ENCODE measurements around the gene GARIN5B.
A peak's percentile ranks its signal among the peaks of the same experiment; 100 is the strongest.

Gene GARIN5B

GRCh38 chr19:55382522-55383054 is 19.5 kb upstream of the GARIN5B start:
- Mint-ChIP-seq H3K27me3 (no peaks in the 10 kb centered on the region), H3K4me3 (peak overlapping the region; percentile 95 to 98), H3K27ac (peak overlapping the region in 1 of 2 donors; percentile 98), H3K9me3 (peaks cover 0 to 4% of the 10 kb centered on the region in 2 donors), H3K4me1 (peaks cover 49% of the 10 kb centered on the region)
- ATAC-seq (no peak), DNase-seq (no peak)

GRCh38 chr19:55382013-55382412 is 19.0 kb upstream of the GARIN5B start:
- Mint-ChIP-seq H3K9me3 (peaks cover 0 to 4% of the 10 kb centered on the region in 2 donors), H3K27me3 (no peaks in the 10 kb centered on the region), H3K4me1 (peaks cover 43% of the 10 kb centered on the region), H3K4me3 (peak overlapping the region; percentile 41 to 98), H3K27ac (peak overlapping the region in 1 of 2 donors; percentile 45)
- no peak for ATAC-seq
- DNase-seq: no peak

- H3K27ac Mint-ChIP-seq: no peak overlapping the region
- H3K27me3 Mint-ChIP-seq: peaks cover 19% of the 10 kb centered on the region
- no peak for ATAC-seq
- no peak overlapping the region for H3K4me3 Mint-ChIP-seq
- H3K4me1 Mint-ChIP-seq: peaks cover 32% of the 10 kb centered on the region
- peaks cover 0 to 4% of the 10 kb centered on the region in 2 donors for H3K9me3 Mint-ChIP-seq
- no peak for DNase-seq
Observed at GRCh38 chr19:55379174-55379573, 16.1 kb upstream of the GARIN5B start.

- H3K27me3 Mint-ChIP-seq: peaks cover 35% of the 10 kb centered on the region
- DNase-seq (no peak), ATAC-seq (no peak)
- H3K9me3 Mint-ChIP-seq: peaks cover 0 to 4% of the 10 kb centered on the region in 2 donors
- H3K4me3 Mint-ChIP-seq: no peak overlapping the region
- H3K27ac Mint-ChIP-seq: no peak overlapping the region
- peaks cover 37% of the 10 kb centered on the region for H3K4me1 Mint-ChIP-seq
Observed at GRCh38 chr19:55377356-55378131, 14.5 kb upstream of the GARIN5B start.

GRCh38 chr19:55376241-55376933 is 13.3 kb upstream of the GARIN5B start, which contains the start of gene TMEM190:
TMEM190 (plus strand) TSS chr19:55376826; CDS start chr19:55376854, 28 bp downstream.
- Mint-ChIP-seq H3K27me3 (peaks cover 47% of the 10 kb centered on the region), H3K4me1 (peaks cover 34% of the 10 kb centered on the region), H3K9me3 (no peaks in the 10 kb centered on the region), H3K27ac (no peak within 1 kb of the TSS), H3K4me3 (no peak within 1 kb of the TSS)
- no peak for DNase-seq
- ATAC-seq: no peak

- H3K4me3 Mint-ChIP-seq: peak overlapping the region in 1 of 2 donors; percentile 8
- peaks cover 47% of the 10 kb centered on the region for H3K4me1 Mint-ChIP-seq
- H3K27ac Mint-ChIP-seq: no peak overlapping the region
- H3K27me3 Mint-ChIP-seq: peaks cover 67% of the 10 kb centered on the region
- no peak for DNase-seq
- H3K9me3 Mint-ChIP-seq: no peaks in the 10 kb centered on the region
- no peak for ATAC-seq
Observed at GRCh38 chr19:55373993-55374757, 11.1 kb upstream of the GARIN5B start.

- Mint-ChIP-seq H3K4me1 (peaks cover 52% of the 10 kb centered on the region), H3K9me3 (no peaks in the 10 kb centered on the region), H3K4me3 (no peak overlapping the region), H3K27ac (no peak overlapping the region), H3K27me3 (peaks cover 74% of the 10 kb centered on the region)
- ATAC-seq (no peak), DNase-seq (no peak)
Observed at GRCh38 chr19:55373306-55373992, 10.4 kb upstream of the GARIN5B start.

GRCh38 chr19:55372316-55373081 is 9.4 kb upstream of the GARIN5B start:
- no peak overlapping the region for H3K4me3 Mint-ChIP-seq
- ATAC-seq: peak; percentile 68

GRCh38 chr19:55370305-55370988 is 7.4 kb upstream of the GARIN5B start, which contains the start of gene IL11:
IL11 (minus strand) TSS chr19:55370463; CDS start chr19:55370310, 153 bp downstream.
- ATAC-seq: no peak
- H3K4me3 Mint-ChIP-seq: peak within 1 kb of the TSS; percentile 81 to 91
- peak within 1 kb of the TSS in 1 of 2 donors; percentile 78 for H3K27ac Mint-ChIP-seq

More at GRCh38 chr19:55372316-55373081, 9.4 kb upstream of the GARIN5B start:
- Mint-ChIP-seq H3K9me3 (no peaks in the 10 kb centered on the region), H3K27me3 (peaks cover 83% of the 10 kb centered on the region), H3K27ac (peak overlapping the region in 1 of 2 donors; percentile 75), H3K4me1 (peaks cover 52% of the 10 kb centered on the region)
- DNase-seq: peak; percentile 36 to 64

GRCh38 chr19:55369653-55370304 is 6.7 kb upstream of the GARIN5B start:
- peak overlapping the region in 1 of 2 donors; percentile 78 for H3K27ac Mint-ChIP-seq
- peak overlapping the region; percentile 81 to 91 for H3K4me3 Mint-ChIP-seq
- no peaks in the 10 kb centered on the region for H3K9me3 Mint-ChIP-seq
- DNase-seq: peak; percentile 42 to 43
- peaks cover 78% of the 10 kb centered on the region for H3K27me3 Mint-ChIP-seq
- ATAC-seq: peak; percentile 55
- peaks cover 43% of the 10 kb centered on the region for H3K4me1 Mint-ChIP-seq

More at GRCh38 chr19:55370305-55370988, 7.4 kb upstream of the GARIN5B start, which contains the start of gene IL11:
- Mint-ChIP-seq H3K27me3 (peaks cover 80% of the 10 kb centered on the region), H3K9me3 (no peaks in the 10 kb centered on the region), H3K4me1 (peaks cover 43% of the 10 kb centered on the region)
- no peak for DNase-seq

- peak overlapping the region; percentile 53 to 72 for H3K4me3 Mint-ChIP-seq
- no peak overlapping the region for H3K27ac Mint-ChIP-seq
- H3K27me3 Mint-ChIP-seq: peaks cover 74% of the 10 kb centered on the region
- DNase-seq: no peak
- H3K9me3 Mint-ChIP-seq: no peaks in the 10 kb centered on the region
- H3K4me1 Mint-ChIP-seq: peaks cover 42% of the 10 kb centered on the region
- ATAC-seq: peak; percentile 53
Observed at GRCh38 chr19:55368701-55369563, 5.9 kb upstream of the GARIN5B start.

- no peak overlapping the region for H3K4me3 Mint-ChIP-seq
Observed at GRCh38 chr19:55368106-55368505, 5.0 kb upstream of the GARIN5B start.

More at GRCh38 chr19:55368106-55368505, 5.0 kb upstream of the GARIN5B start:
- DNase-seq: no peak
- H3K27me3 Mint-ChIP-seq: peaks cover 66% of the 10 kb centered on the region
- H3K4me1 Mint-ChIP-seq: peaks cover 33% of the 10 kb centered on the region
- no peak for ATAC-seq
- no peak overlapping the region for H3K27ac Mint-ChIP-seq
- no peaks in the 10 kb centered on the region for H3K9me3 Mint-ChIP-seq
